Measurements from ENCODE around the gene DNAH17.

DNA sequence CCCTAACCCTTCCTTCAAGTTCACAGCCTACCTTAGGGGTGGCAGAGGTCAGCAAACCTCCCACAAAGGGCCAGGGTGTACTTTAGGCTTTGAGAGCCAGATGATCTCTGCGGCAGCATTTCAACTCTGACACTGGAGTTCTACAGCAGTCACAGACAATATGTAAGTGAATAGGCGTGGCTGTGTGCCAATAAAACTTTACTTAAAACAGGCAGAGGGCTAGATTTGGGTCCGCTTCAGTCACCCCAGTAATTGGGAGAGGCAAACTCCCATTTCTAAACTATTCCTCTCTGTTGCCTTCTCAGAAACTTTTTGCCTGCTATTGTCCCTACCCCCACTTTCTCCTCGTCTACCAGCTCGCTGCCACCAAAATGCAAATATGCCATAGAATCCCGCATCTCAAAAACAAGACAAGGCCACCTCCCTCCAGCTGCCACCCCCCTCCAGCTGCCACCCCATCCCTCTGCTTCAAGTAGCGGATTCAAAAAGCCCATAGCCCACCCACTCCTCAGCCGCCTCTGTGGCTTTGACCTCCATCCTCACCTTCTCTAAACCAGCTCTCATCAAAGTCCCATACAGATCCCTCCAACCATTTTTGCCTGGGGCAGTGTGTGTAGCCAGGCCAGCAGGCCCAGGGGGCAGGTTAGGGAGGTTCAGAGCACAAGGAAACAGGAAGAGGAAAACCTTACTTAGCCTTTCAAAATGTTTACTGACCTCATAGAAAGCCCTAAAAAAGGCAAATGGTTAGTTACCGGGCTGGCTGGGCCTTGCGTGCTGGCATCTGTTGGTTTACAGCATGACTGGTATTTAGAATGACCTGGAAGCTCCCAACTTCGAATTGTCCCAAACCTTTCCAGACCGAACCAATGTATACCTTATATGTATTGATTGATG, 19.9 kb upstream of the DNAH17 start:
- TF ChIP-seq CTCF (IDR thresholded peaks at IDR 0.05) (no peak), ZFX (IDR thresholded peaks at IDR 0.05; ENCODE audit: borderline replicate concordance) (no peak)

Measured in 22Rv1 (cell line).